Smooth muscle cell (in vitro differentiated cells): ENCODE measurements around the gene CYTIP. TPM values are rescaled to one million over a fixed set of nuclear protein-coding genes. Genes with fewer than 3 reads are reported as not detected.

Experiments used
- DNase-seq: peaks from one replicate; lab custom pipeline; 2025; ENCODE audit not compliant: unreplicated experiment; lab: John Stamatoyannopoulos, UW
- H2AFZ ChIP-seq: fragments of 200-600 bp; sonication (generic); 2 replicates; pipeline ENCODE4 v1.6.0; 2016; ENCODE audit warnings: antibody characterized with exemption, low read depth, mild to moderate bottlenecking
- H3F3A ChIP-seq: fragments of 200-600 bp; sonication (generic); 2 replicates; pipeline ENCODE4 v1.6.0; 2017; ENCODE audit warnings: antibody characterized with exemption, low read depth
- H3K27ac ChIP-seq: fragments of 200-600 bp; sonication (generic); 2 replicates; pipeline ENCODE4 v1.5.1; 2016; ENCODE audit warnings: low read depth, mild to moderate bottlenecking
- H3K27me3 ChIP-seq: fragments of 200-600 bp; sonication (generic); 2 replicates; pipeline ENCODE4 v1.6.1; 2016; ENCODE audit warnings: low read depth, mild to moderate bottlenecking
- H3K36me3 ChIP-seq: fragments of 200-600 bp; sonication (generic); 2 replicates; pipeline ENCODE4 v1.5.1; 2016; ENCODE audit warnings: low read depth
- H3K4me1 ChIP-seq: fragments of 200-600 bp; sonication (generic); 2 replicates; pipeline ENCODE4 v1.5.1; 2016; ENCODE audit warnings: low read depth
- H3K4me2 ChIP-seq: fragments of 200-600 bp; sonication (generic); 2 replicates; pipeline ENCODE4 v1.6.0; 2016; ENCODE audit warnings: mild to moderate bottlenecking
- H3K4me3 ChIP-seq: fragments of 200-600 bp; sonication (generic); 2 replicates; pipeline ENCODE4 v1.5.1; 2016; ENCODE audit warnings: mild to moderate bottlenecking
- H3K79me2 ChIP-seq: fragments of 200-600 bp; sonication (generic); 2 replicates; pipeline ENCODE4 v1.6.0; 2016; ENCODE audit warnings: low read depth, mild to moderate bottlenecking
- H3K9ac ChIP-seq: fragments of 200-600 bp; sonication (generic); 2 replicates; pipeline ENCODE4 v1.6.0; 2016; ENCODE audit warnings: low read depth
- H3K9me3 ChIP-seq: fragments of 200-600 bp; sonication (generic); replicated peaks from 2 replicates; pipeline ENCODE4 v1.5.1; 2016; ENCODE audit warnings: low read depth
- H4K20me1 ChIP-seq: fragments of 200-600 bp; sonication (generic); 2 replicates; pipeline ENCODE4 v1.6.0; 2016; ENCODE audit warnings: low read depth
- CTCF ChIP-seq: fragments of 200-600 bp; sonication (generic); IDR thresholded peaks from 2 replicates; pipeline ENCODE4 v1.5.1; 2017; ENCODE audit warnings: borderline replicate concordance, mild to moderate bottlenecking, antibody characterized with exemption; ENCODE audit not compliant: insufficient read depth, poor library complexity, severe bottlenecking
- WGBS: methylation state at CpG from one replicate; pipeline ENCODE4 v1.1.7; 2016; ENCODE audit warnings: low lambda C conversion rate; 5-methylcytosine and 5-hydroxymethylcytosine counted together
- polyA plus RNA-seq: library from polyadenylated mRNA; unstranded; fragments of >200 nt; fragmentation: Nextera tagmentation; extraction: Ambion mirVana; gene quantifications from 2 replicates; pipeline ENCODE4 v1.2.1, GENCODE V29; 2016
- total RNA-seq: library from RNA; depleted of rRNA; stranded (reverse); fragments of >200 nt; gene quantifications from 2 replicates; pipeline ENCODE4 v1.2.3, GENCODE V29; 2014

Gene CYTIP
- total and polyA plus RNA-seq, 2 experiments from 2014 or later, result not detected

DNA sequence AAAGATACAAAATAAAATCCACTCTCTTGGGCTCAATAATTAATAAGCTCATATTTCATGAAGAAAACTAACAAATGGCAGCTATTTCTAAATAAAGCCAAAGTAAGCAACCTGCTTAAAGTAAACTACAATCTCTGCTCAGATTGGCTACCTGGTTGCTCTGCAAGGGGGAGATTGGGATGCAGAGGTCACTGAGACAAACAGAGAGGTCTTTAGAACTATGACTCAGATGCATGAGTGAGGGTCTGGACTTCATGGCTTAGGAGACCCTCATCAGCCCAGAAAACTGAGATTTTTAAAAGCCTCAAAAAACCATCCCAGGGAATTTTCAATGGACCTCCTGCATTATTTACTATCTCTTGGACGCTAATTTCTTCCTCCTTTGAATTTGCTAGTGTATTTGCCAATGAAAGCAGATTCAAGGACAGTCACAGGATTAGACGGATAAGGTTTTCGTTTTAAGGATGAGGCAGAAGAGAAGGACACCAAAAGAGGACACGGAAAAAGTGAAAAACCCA lies 17.4 kb downstream of the CYTIP start:
- Histone ChIP-seq H3K4me2 (no peak overlapping the region), H3K36me3 (no peaks in the 10 kb centered on the region), H3K27ac (no peak overlapping the region), H3K9me3 (peaks cover 10% of the 10 kb centered on the region), H2AFZ (no peak overlapping the region), H3K4me1 (no peaks in the 10 kb centered on the region), H4K20me1 (no peaks in the 10 kb centered on the region), H3F3A (no peaks in the 10 kb centered on the region), H3K79me2 (no peaks in the 10 kb centered on the region), H3K9ac (no peak overlapping the region), H3K27me3 (peaks cover 3% of the 10 kb centered on the region), H3K4me3 (no peak overlapping the region)
- no peak for TF ChIP-seq CTCF
- WGBS, result 89% methylated on average over 4 of the region's 4 CpGs
- no peak for DNase-seq

DNA sequence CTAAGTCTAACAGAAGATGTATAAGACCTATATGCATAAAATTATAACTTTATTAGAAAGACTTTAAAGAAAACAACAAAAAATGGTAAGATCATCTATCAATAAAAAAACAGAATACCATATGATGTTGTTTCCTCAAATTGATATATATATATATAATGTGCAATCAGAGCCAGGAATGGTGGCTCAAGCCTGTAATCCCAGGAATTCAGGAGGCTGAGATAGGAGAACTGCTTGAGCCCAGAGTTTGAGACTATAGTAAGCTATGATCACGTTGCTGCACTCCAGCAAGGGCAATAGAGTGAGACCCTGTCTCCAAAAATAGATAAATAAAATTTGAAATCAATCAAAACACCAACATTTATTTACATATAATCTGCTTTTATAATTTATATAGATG lies 19.5 kb downstream of the CYTIP start:
- no peak overlapping the region for H3K27ac ChIP-seq
- no peaks in the 10 kb centered on the region for H3F3A ChIP-seq
- no peak overlapping the region for H2AFZ ChIP-seq
- peaks cover 3% of the 10 kb centered on the region for H3K27me3 ChIP-seq
- no peaks in the 10 kb centered on the region for H4K20me1 ChIP-seq
- peaks cover 10% of the 10 kb centered on the region for H3K9me3 ChIP-seq
- H3K9ac ChIP-seq, result no peak overlapping the region
- no peaks in the 10 kb centered on the region for H3K4me1 ChIP-seq
- H3K4me3 ChIP-seq, result no peak overlapping the region
- no peak for DNase-seq
- no peaks in the 10 kb centered on the region for H3K36me3 ChIP-seq
- no peak for TF ChIP-seq CTCF
- H3K79me2 ChIP-seq, result no peaks in the 10 kb centered on the region
- H3K4me2 ChIP-seq, result no peak overlapping the region
- 74% methylated on average over 1 of the region's 1 CpG for WGBS

GRCh38 chr2:157421964-157422363 lies 21.9 kb downstream of the CYTIP start:
- Histone ChIP-seq H3K4me1 (no peaks in the 10 kb centered on the region), H3K27me3 (no peaks in the 10 kb centered on the region), H3K4me3 (no peak overlapping the region), H3K9ac (no peak overlapping the region), H3K79me2 (no peaks in the 10 kb centered on the region), H3F3A (no peaks in the 10 kb centered on the region), H3K36me3 (no peaks in the 10 kb centered on the region), H3K9me3 (peaks cover 10% of the 10 kb centered on the region), H4K20me1 (no peaks in the 10 kb centered on the region), H3K4me2 (no peak overlapping the region), H3K27ac (no peak overlapping the region), H2AFZ (no peak overlapping the region)
- 94% methylated on average over 3 of the region's 3 CpGs for WGBS
- TF ChIP-seq CTCF, result no peak
- DNase-seq, result no peak

GRCh38 chr2:157421331-157421944 lies 22.5 kb downstream of the CYTIP start:
- Histone ChIP-seq H3F3A (no peaks in the 10 kb centered on the region), H3K79me2 (no peaks in the 10 kb centered on the region), H3K4me1 (no peaks in the 10 kb centered on the region), H3K9ac (no peak overlapping the region), H3K27me3 (no peaks in the 10 kb centered on the region), H2AFZ (no peak overlapping the region), H3K27ac (no peak overlapping the region), H3K36me3 (no peaks in the 10 kb centered on the region), H3K9me3 (peaks cover 10% of the 10 kb centered on the region), H3K4me2 (no peak overlapping the region), H4K20me1 (no peaks in the 10 kb centered on the region), H3K4me3 (no peak overlapping the region)
- WGBS, result 78% methylated on average over 2 of the region's 2 CpGs
- no peak for TF ChIP-seq CTCF
- no peak for DNase-seq
